Naive thymus-derived CD4-positive, alpha-beta T cell (primary cell): ENCODE results near the gene ACSM6. TPM values are rescaled to one million over a fixed set of nuclear protein-coding genes. Genes with fewer than 3 reads are reported as not detected.
"Not testable (repeated sequence)": the region's sequence is repeated elsewhere in the genome, so short reads cannot be mapped to it uniquely, and the experiment has no call there.

Experiments
- ATAC-seq: fragments of 150-1000 bp; cut with Tn5 transposase; 2 replicates; pipeline ENCODE4 v1.10.0; 2021; ENCODE audit warnings: mild to moderate bottlenecking, moderate library complexity
- CTCF ChIA-PET: fragments of 350-600 bp; sonication (Branson Sonifier 250); formaldehyde crosslinking; loops from one replicate; lab custom pipeline; 2021; ENCODE audit warnings: antibody characterized with exemption; lab: Charles Lee
- POLR2A ChIA-PET: fragments of 350-600 bp; sonication (Branson Sonifier 250); formaldehyde crosslinking; loops from one replicate; lab custom pipeline; 2021; ENCODE audit warnings: antibody characterized with exemption, inconsistent platforms; lab: Charles Lee
- DNase-seq, 9 donors: peaks; one replicate each; pipeline versions ENCODE4 v3.0.0 to v3.0.0-alpha.2; 2020 to 2022; ENCODE audit warnings: mixed read lengths in 1 of 9
- H3K27ac ChIP-seq: one replicate; pipeline ENCODE4 v1.7.0; 2013; ENCODE audit warnings: mild to moderate bottlenecking, low read depth, low read length, moderate library complexity
- H3K27me3 ChIP-seq, 2 donors: one replicate each; pipeline ENCODE4 v1.7.0; 2013; ENCODE audit warnings: low read length in 2 of 2, mild to moderate bottlenecking in 2 of 2, moderate library complexity in 2 of 2; ENCODE audit not compliant: control insufficient read depth in 2 of 2, insufficient read depth in 2 of 2
- H3K36me3 ChIP-seq, 3 experiments: 1 replicate in 2 of 3; 2 replicates in 1 of 3; pipeline ENCODE4 v1.7.0; 2013; ENCODE audit warnings: low read length in 3 of 3, mild to moderate bottlenecking in 3 of 3, moderate library complexity in 1 of 3; ENCODE audit not compliant: insufficient read depth in 3 of 3, control insufficient read depth in 2 of 3
- H3K4me1 ChIP-seq, 2 donors: one replicate each; pipeline ENCODE4 v1.7.0; 2013; ENCODE audit warnings: low read length in 2 of 2, mild to moderate bottlenecking in 2 of 2, moderate library complexity in 1 of 2; ENCODE audit not compliant: control insufficient read depth in 2 of 2, insufficient read depth in 2 of 2
- H3K4me3 ChIP-seq: 2 replicates; pipeline ENCODE4 v1.7.0; 2013; ENCODE audit warnings: mild to moderate bottlenecking, low read length
- H3K9me3 ChIP-seq, 3 experiments: 1 replicate in 2 of 3; 2 replicates in 1 of 3; pipeline ENCODE4 v1.7.0; 2013; ENCODE audit warnings: low read length in 3 of 3; ENCODE audit not compliant: control insufficient read depth in 2 of 3
- H3K27ac Mint-ChIP-seq, 9 donors: one replicate each; pipeline ENCODE4 v1.8.0; 2020 to 2022; ENCODE audit warnings: mixed read lengths in 9 of 9, mild to moderate bottlenecking in 8 of 9, moderate library complexity in 5 of 9, inconsistent platforms in 2 of 9
- H3K27me3 Mint-ChIP-seq, 5 donors: one replicate each; pipeline ENCODE4 v1.8.0; 2021 to 2022; ENCODE audit warnings: mixed read lengths in 5 of 5, mild to moderate bottlenecking in 1 of 5
- H3K36me3 Mint-ChIP-seq, 5 donors: one replicate each; pipeline ENCODE4 v1.8.0; 2020 to 2022; ENCODE audit warnings: mixed read lengths in 5 of 5, mild to moderate bottlenecking in 3 of 5, inconsistent platforms in 1 of 5
- H3K4me1 Mint-ChIP-seq, 7 donors: one replicate each; pipeline ENCODE4 v1.8.0; 2020 to 2022; ENCODE audit warnings: mixed read lengths in 7 of 7, mild to moderate bottlenecking in 3 of 7, inconsistent platforms in 1 of 7
- H3K4me3 Mint-ChIP-seq, 10 donors: one replicate each; pipeline ENCODE4 v1.8.0; 2020 to 2022; ENCODE audit warnings: mild to moderate bottlenecking in 10 of 10, mixed read lengths in 10 of 10, moderate library complexity in 6 of 10, inconsistent platforms in 2 of 10
- H3K9me3 Mint-ChIP-seq, 11 donors: one replicate each; pipeline ENCODE4 v1.8.0; 2020 to 2022; ENCODE audit warnings: mixed read lengths in 11 of 11, mild to moderate bottlenecking in 4 of 11, inconsistent platforms in 1 of 11, moderate library complexity in 1 of 11
- intact Hi-C, 2 donors: fragments of 100-400 bp; cut with micrococcal nuclease; formaldehyde crosslinking; loops; one replicate each; pipeline ENCODE4 v1.15.1; 2023
- polyA plus RNA-seq, 2 donors: library from polyadenylated mRNA; unstranded; fragments of 300-500 nt; fragmentation: Illumina TruSeq; gene quantifications; one replicate each; pipeline ENCODE4 v1.2.3, GENCODE V29; 2021
- total RNA-seq, 6 experiments: library from RNA in 5 of 6; stranded (reverse) in 5 of 6; gene quantifications; 1 replicate in 5 of 6; 2 replicates in 1 of 6; pipeline ENCODE4 v1.2.3 and lab custom pipeline; 2021 to 2026

ACSM6 gene
- total and polyA plus RNA-seq, 7 experiments from 2014 or later, result not detected

- no peak for ATAC-seq
- Histone ChIP-seq H3K9me3 (no peaks in the 10 kb centered on the region), H3K36me3 (no peaks in the 10 kb centered on the region), H3K27me3 (no peaks in the 10 kb centered on the region), H3K4me3 (no peak overlapping the region), H3K4me1 (no peaks in the 10 kb centered on the region), H3K27ac (no peak overlapping the region)
- Mint-ChIP-seq H3K4me3 (peak overlapping the region in 1 of 10 donors; percentile 58), H3K4me1 (peaks cover 0 to 36% (median 6%) of the 10 kb centered on the region in 7 donors), H3K9me3 (peaks cover 0 to 9% (median 0%) of the 10 kb centered on the region in 11 donors), H3K27ac (peak overlapping the region in 1 of 9 donors; percentile 68), H3K27me3 (peaks cover 0 to 6% (median 0%) of the 10 kb centered on the region in 5 donors), H3K36me3 (peaks cover 0 to 36% (median 3%) of the 10 kb centered on the region in 5 donors)
- ChIA-PET POLR2A (no interaction called here), CTCF (no interaction called here)
- intact Hi-C loops, result no loop called here
- DNase-seq, result no peak
Measured at GRCh38 chr10:95235676-95236067, 41.6 kb downstream of the ACSM6 start.

- intact Hi-C loops, result no loop called here
- ChIA-PET POLR2A (no interaction called here), CTCF (no interaction called here)
Measured at GRCh38 chr10:95236068-95236903, 42.2 kb downstream of the ACSM6 start.

GRCh38 chr10:95237376-95238170 is 43.5 kb downstream of the ACSM6 start:
- no peak for ATAC-seq

More at GRCh38 chr10:95236068-95236903, 42.2 kb downstream of the ACSM6 start:
- peaks cover 0 to 3% (median 0%) of the 10 kb centered on the region in 5 donors for H3K27me3 Mint-ChIP-seq
- H3K27ac Mint-ChIP-seq, result peak overlapping the region in 1 of 9 donors; percentile 76
- H3K27ac ChIP-seq, result no peak overlapping the region
- ATAC-seq (peak; percentile 26), DNase-seq (no peak)
- H3K9me3 Mint-ChIP-seq, result peaks cover 0 to 6% (median 0%) of the 10 kb centered on the region in 11 donors
- H3K36me3 Mint-ChIP-seq, result peaks cover 0 to 32% (median under 1%) of the 10 kb centered on the region in 5 donors
- no peaks in the 10 kb centered on the region for H3K4me1 ChIP-seq
- H3K4me1 Mint-ChIP-seq, result peaks cover 0 to 33% (median 2%) of the 10 kb centered on the region in 7 donors
- no peaks in the 10 kb centered on the region for H3K27me3 ChIP-seq
- no peaks in the 10 kb centered on the region for H3K36me3 ChIP-seq
- H3K4me3 Mint-ChIP-seq, result peak overlapping the region in 1 of 10 donors; percentile 58
- H3K9me3 ChIP-seq, result no peaks in the 10 kb centered on the region
- H3K4me3 ChIP-seq, result no peak overlapping the region

GRCh38 chr10:95240096-95240495 is 46.1 kb downstream of the ACSM6 start:
- DNase-seq, CTCF ChIA-PET, H3K27ac ChIP-seq, H3K27me3 ChIP-seq, H3K27ac Mint-ChIP-seq, intact Hi-C loops, H3K36me3 ChIP-seq, H3K4me1 ChIP-seq, H3K27me3 Mint-ChIP-seq, H3K9me3 Mint-ChIP-seq, POLR2A ChIA-PET, H3K4me3 ChIP-seq, H3K4me3 Mint-ChIP-seq, H3K9me3 ChIP-seq, ATAC-seq: not testable (repeated sequence)
- Mint-ChIP-seq H3K4me1 (peaks cover 0 to 43% (median 0%) of the 10 kb centered on the region in 7 donors), H3K36me3 (peaks cover 0 to 21% (median 0%) of the 10 kb centered on the region in 5 donors)

More at GRCh38 chr10:95237376-95238170, 43.5 kb downstream of the ACSM6 start:
- Histone ChIP-seq H3K27me3 (no peaks in the 10 kb centered on the region), H3K27ac (no peak overlapping the region), H3K36me3 (no peaks in the 10 kb centered on the region), H3K4me1 (no peaks in the 10 kb centered on the region), H3K4me3 (no peak overlapping the region), H3K9me3 (no peaks in the 10 kb centered on the region)
- Mint-ChIP-seq H3K27ac (no peak overlapping the region), H3K4me1 (peaks cover 0 to 31% (median 0%) of the 10 kb centered on the region in 7 donors), H3K4me3 (no peak overlapping the region), H3K9me3 (peaks cover 0 to 4% (median 0%) of the 10 kb centered on the region in 11 donors), H3K27me3 (no peaks in the 10 kb centered on the region), H3K36me3 (peaks cover 0 to 26% (median 0%) of the 10 kb centered on the region in 5 donors)
- intact Hi-C loops, result no loop called here
- no peak for DNase-seq
- CTCF ChIA-PET, result no interaction called here
- POLR2A ChIA-PET, result no interaction called here

GRCh38 chr10:95240811-95241210 is 46.8 kb downstream of the ACSM6 start:
- no peak overlapping the region for H3K4me3 Mint-ChIP-seq
- no peak overlapping the region for H3K4me3 ChIP-seq
- H3K36me3 Mint-ChIP-seq, result peaks cover 0 to 19% (median 0%) of the 10 kb centered on the region in 5 donors
- peaks cover 0 to 43% (median 0%) of the 10 kb centered on the region in 7 donors for H3K4me1 Mint-ChIP-seq
- H3K27me3 ChIP-seq, result no peaks in the 10 kb centered on the region
- ChIA-PET POLR2A (no interaction called here), CTCF (no interaction called here)
- H3K27me3 Mint-ChIP-seq, result peaks cover 0 to 10% (median 0%) of the 10 kb centered on the region in 5 donors
- no peaks in the 10 kb centered on the region for H3K4me1 ChIP-seq
- no peak overlapping the region for H3K27ac Mint-ChIP-seq
- DNase-seq (no peak), ATAC-seq (no peak)
- H3K9me3 Mint-ChIP-seq, result peaks cover 0 to 4% (median 0%) of the 10 kb centered on the region in 11 donors
- no peaks in the 10 kb centered on the region for H3K9me3 ChIP-seq
- no peak overlapping the region for H3K27ac ChIP-seq
- intact Hi-C loops, result no loop called here
- H3K36me3 ChIP-seq, result no peaks in the 10 kb centered on the region

GRCh38 chr10:95241533-95241932 is 47.5 kb downstream of the ACSM6 start:
- H3K9me3 Mint-ChIP-seq, result peaks cover 0 to 4% (median 0%) of the 10 kb centered on the region in 11 donors
- H3K36me3 Mint-ChIP-seq, result peaks cover 0 to 14% (median 0%) of the 10 kb centered on the region in 5 donors
- DNase-seq, result no peak
- ChIA-PET CTCF (no interaction called here), POLR2A (no interaction called here)
- Histone ChIP-seq H3K27me3 (no peaks in the 10 kb centered on the region), H3K27ac (no peak overlapping the region), H3K4me3 (no peak overlapping the region), H3K36me3 (no peaks in the 10 kb centered on the region), H3K4me1 (no peaks in the 10 kb centered on the region), H3K9me3 (no peaks in the 10 kb centered on the region)
- H3K4me1 Mint-ChIP-seq, result peaks cover 0 to 43% (median 0%) of the 10 kb centered on the region in 7 donors
- H3K4me3 Mint-ChIP-seq, result no peak overlapping the region
- H3K27ac Mint-ChIP-seq, result no peak overlapping the region
- intact Hi-C loops, result no loop called here
- ATAC-seq, result no peak
- peaks cover 0 to 13% (median 0%) of the 10 kb centered on the region in 5 donors for H3K27me3 Mint-ChIP-seq
